Mammary epithelial cell (primary cell): ENCODE data around the gene CACNA1G.

Source experiments
- EZH2 ChIP-seq: IDR thresholded peaks from 2 replicates; pipeline ENCODE4 v1.6.1; 2012; ENCODE audit warnings: low read length, inconsistent platforms, borderline replicate concordance
- TF ChIP-seq, protein P1 (sequence below), 2 donors: IDR thresholded peaks in 1 of 2; conservative IDR thresholded peaks in 1 of 2; 2 replicates each; pipeline ENCODE4 v1.5.1; 2011 to 2012; ENCODE audit warnings: inconsistent platforms in 2 of 2, low read length in 2 of 2, mild to moderate bottlenecking in 2 of 2, control low read depth in 1 of 2, low read depth in 1 of 2; ENCODE audit not compliant: insufficient read depth in 1 of 2; ENCODE audit errors: extremely low read depth in 1 of 2

DNA sequence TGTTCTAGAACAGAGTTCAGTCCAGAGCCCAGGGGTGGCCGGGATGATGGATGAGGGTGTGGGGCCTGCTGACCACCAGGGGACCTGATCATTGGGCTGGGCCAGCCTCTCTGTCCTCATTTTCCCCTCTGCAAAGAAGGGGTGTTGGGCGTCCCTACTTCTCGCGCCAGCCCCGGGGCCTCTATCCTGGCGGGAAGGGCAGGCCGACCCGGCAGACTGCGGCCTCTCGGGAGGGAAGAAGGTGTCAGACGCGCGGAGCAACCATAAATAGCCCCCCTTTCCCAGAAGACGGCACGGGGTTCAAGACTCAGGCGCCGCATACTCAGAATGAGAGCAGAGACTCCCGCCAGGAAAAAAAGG, 2.0 kb upstream of the CACNA1G start:
- TF ChIP-seq, protein P1, sequence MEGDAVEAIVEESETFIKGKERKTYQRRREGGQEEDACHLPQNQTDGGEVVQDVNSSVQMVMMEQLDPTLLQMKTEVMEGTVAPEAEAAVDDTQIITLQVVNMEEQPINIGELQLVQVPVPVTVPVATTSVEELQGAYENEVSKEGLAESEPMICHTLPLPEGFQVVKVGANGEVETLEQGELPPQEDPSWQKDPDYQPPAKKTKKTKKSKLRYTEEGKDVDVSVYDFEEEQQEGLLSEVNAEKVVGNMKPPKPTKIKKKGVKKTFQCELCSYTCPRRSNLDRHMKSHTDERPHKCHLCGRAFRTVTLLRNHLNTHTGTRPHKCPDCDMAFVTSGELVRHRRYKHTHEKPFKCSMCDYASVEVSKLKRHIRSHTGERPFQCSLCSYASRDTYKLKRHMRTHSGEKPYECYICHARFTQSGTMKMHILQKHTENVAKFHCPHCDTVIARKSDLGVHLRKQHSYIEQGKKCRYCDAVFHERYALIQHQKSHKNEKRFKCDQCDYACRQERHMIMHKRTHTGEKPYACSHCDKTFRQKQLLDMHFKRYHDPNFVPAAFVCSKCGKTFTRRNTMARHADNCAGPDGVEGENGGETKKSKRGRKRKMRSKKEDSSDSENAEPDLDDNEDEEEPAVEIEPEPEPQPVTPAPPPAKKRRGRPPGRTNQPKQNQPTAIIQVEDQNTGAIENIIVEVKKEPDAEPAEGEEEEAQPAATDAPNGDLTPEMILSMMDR (conservative IDR thresholded peaks at IDR 0.05 in 1 of 2, IDR thresholded peaks at IDR 0.05 in 1 of 2; ENCODE audit: extremely low read depth in 1 of 2, insufficient read depth in 1 of 2, low read depth in 1 of 2, low read length in 2 of 2), result no peak
- TF ChIP-seq EZH2, result no peak
